Activated CD8-positive, alpha-beta memory T cell treated with anti-CD3 and anti-CD28 coated beads, Interleukin-2, amount 50 U/mL, for 48 hours (primary cell): ENCODE measurements around the gene PPP1R12C.
"Not testable (repeated sequence)": the region's sequence is repeated elsewhere in the genome, so short reads cannot be mapped to it uniquely, and the experiment has no call there.

Source experiments
- DNase-seq: peaks from one replicate; pipeline ENCODE4 v3.0.0-alpha.2; 2020

Gene PPP1R12C

GRCh38 chr19:55116859-55117662 is at the start of gene PPP1R12C:
Gene PPP1R12C (minus strand): TSS chr19:55117637. CDS start chr19:55117543, 94 bp downstream.
- peak; percentile 64 for DNase-seq

GRCh38 chr19:55166530-55167268 is 49.3 kb upstream of the PPP1R12C start, which contains the start of gene DNAAF3:
Gene DNAAF3 (minus strand): TSS chr19:55166613. CDS start chr19:55166413, 200 bp downstream.
- DNase-seq, result peak; percentile 95

GRCh38 chr19:55165952-55166529 is 48.6 kb upstream of the PPP1R12C start:
- peak; percentile 77 for DNase-seq

DNA sequence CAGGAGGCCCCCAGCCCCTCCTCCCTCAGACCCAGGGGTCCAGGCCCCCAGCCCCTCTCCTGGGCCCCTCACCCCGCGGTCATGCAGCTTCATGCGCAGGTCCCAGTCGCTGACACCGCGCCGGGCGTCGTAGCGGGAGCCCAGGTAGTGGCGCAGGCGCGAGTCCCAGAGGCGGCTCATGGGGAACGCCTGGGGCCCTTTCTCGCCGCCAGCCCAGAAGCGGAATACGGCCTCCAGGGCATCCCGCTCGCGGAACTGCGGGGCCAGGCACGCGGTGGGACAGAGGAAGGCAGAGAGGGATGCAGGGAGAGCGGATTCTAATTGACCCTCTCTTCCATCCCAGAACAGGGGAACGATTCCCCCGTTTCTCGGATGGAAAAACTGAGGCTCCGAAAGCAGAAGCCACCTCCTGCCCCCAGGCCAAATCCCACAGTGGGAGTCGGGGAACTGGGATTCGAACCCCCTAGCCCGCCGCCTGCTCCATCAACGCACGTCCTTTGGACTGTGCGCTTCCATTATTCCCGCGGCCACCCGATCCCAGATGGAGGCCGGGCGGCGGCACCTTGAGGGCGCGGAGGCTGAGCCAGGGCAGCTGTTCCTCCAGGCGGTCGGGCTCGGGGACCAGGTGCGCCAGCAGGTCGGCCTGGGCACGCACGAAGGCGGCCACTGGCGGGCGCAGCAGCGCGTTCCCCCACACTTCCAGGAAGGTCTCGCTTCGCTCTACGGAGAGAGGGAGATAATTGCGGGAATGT is 44.3 kb upstream of the PPP1R12C start:
- DNase-seq, result no peak

GRCh38 chr19:55160986-55161365 is 43.5 kb upstream of the PPP1R12C start:
- no peak for DNase-seq

DNA sequence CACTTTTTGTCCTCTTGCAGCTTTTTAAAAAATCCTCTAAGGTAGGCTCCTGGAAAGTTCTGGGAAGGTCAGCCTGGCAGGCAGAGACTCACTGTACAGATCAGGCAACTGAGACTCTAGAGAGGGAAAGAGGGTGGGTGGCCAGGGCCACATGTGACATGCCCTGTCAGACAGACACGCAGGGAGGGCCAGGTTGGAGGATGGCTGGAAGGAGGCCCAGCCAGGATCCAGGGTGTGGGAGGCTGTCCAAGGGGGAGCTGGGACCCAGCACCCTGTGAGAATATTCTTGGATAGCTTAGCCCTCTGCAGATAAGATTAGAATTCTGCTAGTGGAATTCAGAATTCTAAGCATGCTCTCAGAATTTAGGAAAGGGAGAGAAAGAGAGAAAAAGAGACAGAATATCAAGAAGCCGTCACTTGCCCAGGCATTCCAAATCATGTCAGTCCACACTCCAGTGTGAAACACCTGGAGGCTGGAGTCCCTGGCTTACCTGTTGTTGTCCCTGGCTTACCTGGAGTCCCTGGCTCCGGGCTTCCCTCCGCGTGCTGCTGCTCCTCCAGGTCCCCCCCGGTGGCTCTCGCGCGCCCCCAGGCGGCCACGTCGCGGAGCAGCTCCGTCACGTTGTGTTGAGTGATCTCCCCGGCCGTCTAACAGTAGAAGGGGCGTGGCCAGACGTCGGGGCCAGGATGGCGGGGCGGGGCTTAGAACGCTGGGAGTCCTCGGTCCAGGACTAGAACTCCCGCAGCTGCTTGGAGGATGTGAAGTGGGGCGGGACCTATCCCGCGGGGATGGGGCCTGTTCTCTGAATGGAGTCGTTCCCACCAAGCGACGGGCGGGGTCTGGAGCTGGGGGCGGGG is 42.9 kb upstream of the PPP1R12C start:
- peak; percentile 96 for DNase-seq

DNA sequence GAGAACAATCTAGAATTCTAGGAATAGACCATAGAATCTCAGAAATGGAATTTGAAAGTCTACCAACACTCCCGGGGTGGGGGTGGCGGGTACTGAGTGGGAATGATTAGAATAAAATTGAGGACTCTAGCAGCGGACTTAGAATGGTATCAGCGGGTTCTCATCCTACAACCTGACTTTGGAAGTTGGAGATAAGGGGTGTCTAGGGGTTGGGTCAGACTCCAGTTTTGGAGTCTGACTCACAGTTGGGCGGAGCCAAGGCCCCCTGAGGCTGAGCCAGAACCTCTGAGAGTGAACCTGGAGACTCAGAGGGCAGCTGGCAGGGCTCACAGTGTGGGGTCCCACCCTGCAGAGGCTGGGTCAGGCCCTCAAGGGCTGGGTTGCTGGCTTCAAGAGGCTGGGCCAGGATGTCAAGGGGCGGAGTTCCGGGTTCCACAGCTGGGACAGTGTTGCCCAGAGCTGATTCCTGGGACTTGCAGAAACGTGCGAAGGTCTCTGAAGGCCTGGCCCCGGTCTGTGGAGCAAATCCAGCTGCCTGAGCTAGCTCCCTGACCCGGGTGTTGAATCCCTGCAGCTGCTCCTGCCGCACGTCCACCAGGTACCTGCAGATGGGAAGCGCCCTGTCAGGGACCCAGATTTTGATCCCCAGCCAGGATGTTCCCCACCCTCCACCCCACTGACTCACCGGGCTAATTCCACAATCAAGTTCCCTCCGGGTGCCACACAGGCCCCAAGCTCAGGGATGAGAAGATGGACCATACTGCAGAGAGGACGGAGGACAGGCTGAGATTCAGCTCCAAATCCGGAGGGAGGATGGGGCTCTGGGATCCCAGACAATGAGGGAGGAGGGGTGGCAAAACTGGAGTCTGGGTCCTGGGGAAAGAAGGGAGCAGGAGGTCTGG is 41.7 kb upstream of the PPP1R12C start:
- DNase-seq, result no peak

GRCh38 chr19:55158423-55158822 is 41.0 kb upstream of the PPP1R12C start:
- DNase-seq, result no peak

GRCh38 chr19:55157064-55157908 is 39.8 kb upstream of the PPP1R12C start, which contains the start of gene TNNI3:
Gene TNNI3 (minus strand): TSS chr19:55157732. CDS start chr19:55157589, 143 bp downstream.
- no peak for DNase-seq

- DNase-seq, result peak; percentile 85
These were observed 39.0 kb upstream of the PPP1R12C start for GRCh38 chr19:55156202-55157063.

- not testable (repeated sequence) for DNase-seq
These were observed 38.3 kb upstream of the PPP1R12C start for GRCh38 chr19:55155784-55156183.

DNA sequence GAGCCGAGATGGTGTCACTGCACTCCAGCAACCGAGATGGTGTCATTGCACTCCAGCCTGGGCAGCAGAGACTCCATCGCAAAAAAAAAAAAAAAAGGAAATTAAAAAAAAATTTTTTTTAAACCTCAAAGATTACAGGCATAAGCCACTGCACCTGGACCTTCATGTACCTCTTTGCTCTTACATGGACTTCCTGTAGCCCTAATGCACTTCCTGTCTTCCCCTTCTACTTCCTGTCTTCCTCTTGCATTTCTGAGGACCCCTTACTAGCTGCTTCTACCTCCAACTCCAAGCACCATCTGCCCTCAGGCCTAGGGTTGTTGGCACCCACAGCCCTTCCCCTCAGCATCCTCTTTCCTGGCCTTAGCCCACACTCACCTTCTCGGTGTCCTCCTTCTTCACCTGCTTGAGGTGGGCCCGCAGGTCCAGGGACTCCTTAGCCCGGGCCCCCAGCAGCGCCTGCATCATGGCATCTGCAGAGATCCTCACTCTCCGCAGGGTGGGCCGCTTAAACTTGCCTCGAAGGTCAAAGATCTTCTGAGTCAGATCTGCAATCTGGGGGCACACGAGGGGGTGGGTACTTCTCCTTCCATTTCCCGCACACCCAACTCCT is 36.3 kb upstream of the PPP1R12C start:
- DNase-seq, result no peak

- DNase-seq, result no peak
These were observed 34.6 kb upstream of the PPP1R12C start for GRCh38 chr19:55152017-55152416.

DNA sequence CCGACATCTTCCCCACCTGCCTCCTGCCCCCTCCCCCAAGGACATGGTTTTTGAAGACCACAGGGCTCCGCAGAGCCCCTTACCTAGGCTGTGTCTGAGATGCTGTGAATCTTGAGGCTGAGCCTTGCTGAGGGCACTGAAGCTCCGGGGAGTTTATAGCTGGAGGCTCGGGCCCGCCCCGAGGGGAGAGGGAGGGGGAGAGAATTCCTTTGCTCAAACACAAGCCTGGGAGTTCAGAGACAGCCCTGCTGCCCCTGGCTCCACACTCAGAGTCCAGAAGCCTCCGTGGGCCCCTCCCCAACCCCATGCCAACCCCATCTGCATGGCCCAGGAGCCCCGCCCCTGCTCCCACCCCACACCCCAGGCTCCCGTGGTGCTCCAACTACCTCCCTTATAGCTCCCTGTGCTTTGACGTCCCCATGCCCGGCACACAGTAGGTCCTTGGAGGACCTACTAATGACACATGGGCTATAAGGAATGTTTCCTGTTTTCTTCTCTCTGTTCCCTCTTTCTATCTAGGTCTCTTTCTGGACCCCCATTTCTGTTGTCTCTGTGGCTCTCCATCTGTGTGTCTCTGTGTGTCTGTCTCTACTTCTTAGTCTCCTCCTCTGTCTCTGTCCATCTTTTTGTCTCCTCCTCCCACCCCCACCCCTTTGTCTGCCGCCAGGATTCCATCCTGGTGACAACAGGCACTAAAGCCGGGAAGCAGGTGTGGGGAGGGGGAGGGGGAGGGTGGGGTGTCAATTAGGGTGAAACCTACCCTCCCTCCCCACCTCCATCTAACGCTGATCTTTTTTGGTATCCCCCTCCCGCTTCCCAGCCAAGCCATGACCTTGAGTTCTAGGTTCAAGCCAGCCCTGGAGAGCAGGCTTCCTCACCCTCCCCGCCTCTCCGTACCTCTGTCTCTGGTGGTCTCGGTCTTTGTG is 31.9 kb upstream of the PPP1R12C start, which contains the start of gene TNNT1:
TNNT1 (minus strand) TSS at position 129 of the 926 bp plus-strand sequence. CDS start 2,049 bp downstream, outside the sequence.
- DNase-seq, result no peak

- DNase-seq, result no peak
These were observed 30.3 kb upstream of the PPP1R12C start for GRCh38 chr19:55147545-55148251.

GRCh38 chr19:55146705-55147273 is 29.4 kb upstream of the PPP1R12C start:
- no peak for DNase-seq
